IMR-90 (cell line): ENCODE measurements around the gene TNFRSF18. TPM values are rescaled to one million over a fixed set of nuclear protein-coding genes. Genes with fewer than 3 reads are reported as not detected.

Source experiments
- ATAC-seq: fragments of 200-7000 bp; cut with Tn5 transposase; 2 replicates; pipeline ENCODE4 v1.9.1; 2020; ENCODE audit warnings: low read depth, mild to moderate bottlenecking, moderate library complexity
- BruUV-seq: library from RNA; stranded (reverse); fragments of 400-500 nt; replicated peaks from 2 replicates; lab custom pipeline; 2021; lab: Mats Ljungman, UMichigan
- CTCF ChIA-PET: fragments of 300-600 bp; formaldehyde crosslinking; extraction: SDS; loops from one replicate; lab custom pipeline; 2021; ENCODE audit warnings: antibody characterized with exemption; lab: Yijun Ruan, JAX
- POLR2A ChIA-PET: fragments of 300-600 bp; sonication (Branson Sonifier 250); formaldehyde crosslinking; loops from one replicate; lab custom pipeline; 2022; ENCODE audit warnings: antibody characterized with exemption; ENCODE audit not compliant: unreplicated experiment; lab: Charles Lee
- DNase-seq: peaks from one replicate; pipeline ENCODE4 v3.0.0; 2013
- H2AFZ ChIP-seq: replicated peaks from 2 replicates; pipeline ENCODE3; 2013; ENCODE audit warnings: low read length, mild to moderate bottlenecking; ENCODE audit not compliant: poor library complexity
- H2AK5ac ChIP-seq: 2 replicates; pipeline ENCODE4 v1.6.1; 2013; ENCODE audit warnings: low read depth, low read length, inconsistent platforms
- H2AK9ac ChIP-seq: replicated peaks from 2 replicates; pipeline ENCODE3; 2013; ENCODE audit warnings: mild to moderate bottlenecking, low read depth, low read length, moderate library complexity; ENCODE audit not compliant: poor library complexity
- H2BK120ac ChIP-seq: 2 replicates; pipeline ENCODE4 v1.6.1; 2013; ENCODE audit warnings: low read depth, low read length, inconsistent platforms
- H2BK15ac ChIP-seq: 3 replicates; pipeline ENCODE4 v1.6.1; 2013; ENCODE audit warnings: low read depth, low read length, inconsistent platforms
- H2BK20ac ChIP-seq: 2 replicates; pipeline ENCODE4 v1.6.1; 2013; ENCODE audit warnings: low read depth, mild to moderate bottlenecking, inconsistent platforms, low read length, moderate library complexity
- H2BK5ac ChIP-seq: 2 replicates; pipeline ENCODE4 v1.6.1; 2013; ENCODE audit warnings: mild to moderate bottlenecking, low read depth, low read length, inconsistent platforms; ENCODE audit not compliant: poor library complexity, severe bottlenecking
- H3K14ac ChIP-seq: replicated peaks from 2 replicates; pipeline ENCODE4 v1.6.1; 2013; ENCODE audit warnings: low read depth, low read length, inconsistent platforms
- H3K18ac ChIP-seq: 2 replicates; pipeline ENCODE4 v1.6.1; 2013; ENCODE audit warnings: low read depth, low read length, control low read depth
- H3K23ac ChIP-seq: 2 replicates; pipeline ENCODE4 v1.6.1; 2013; ENCODE audit warnings: low read depth, low read length, inconsistent platforms
- H3K27ac ChIP-seq: 2 replicates; pipeline ENCODE4 v1.5.1; 2013; ENCODE audit warnings: mild to moderate bottlenecking, control low read depth, low read length; ENCODE audit not compliant: insufficient read depth
- H3K27me3 ChIP-seq: 2 replicates; pipeline ENCODE4 v1.6.1; 2013; ENCODE audit warnings: low read length; ENCODE audit not compliant: control insufficient read depth, insufficient read depth
- H3K36me3 ChIP-seq: 2 replicates; pipeline ENCODE4 v1.6.1; 2013; ENCODE audit warnings: low read length, mixed read lengths; ENCODE audit not compliant: control insufficient read depth, insufficient read depth
- H3K4ac ChIP-seq: 2 replicates; pipeline ENCODE4 v1.6.1; 2013; ENCODE audit warnings: low read depth, low read length, inconsistent platforms
- H3K4me1 ChIP-seq: 2 replicates; pipeline ENCODE4 v1.6.1; 2013; ENCODE audit warnings: low read length, mixed read lengths; ENCODE audit not compliant: control insufficient read depth, insufficient read depth
- H3K4me2 ChIP-seq: 2 replicates; pipeline ENCODE4 v1.6.1; 2013; ENCODE audit warnings: low read depth, mild to moderate bottlenecking, control low read depth, low read length, moderate library complexity
- H3K4me3 ChIP-seq: 2 replicates; pipeline ENCODE4 v1.5.1; 2013; ENCODE audit warnings: low read depth, mild to moderate bottlenecking, control low read depth, low read length, moderate library complexity; ENCODE audit not compliant: insufficient read depth
- H3K56ac ChIP-seq: 2 replicates; pipeline ENCODE4 v1.6.1; 2013; ENCODE audit warnings: low read length, inconsistent platforms; ENCODE audit not compliant: insufficient read depth; ENCODE audit errors: extremely low read depth
- H3K79me1 ChIP-seq, 2 experiments: 2 replicates each; pipeline ENCODE4 v1.6.1; 2013; ENCODE audit warnings: low read length in 2 of 2, inconsistent platforms in 1 of 2, low read depth in 1 of 2
- H3K9ac ChIP-seq: 2 replicates; pipeline ENCODE4 v1.6.1; 2013; ENCODE audit warnings: low read depth, low read length, control low read depth
- H3K9me1 ChIP-seq: 2 replicates; pipeline ENCODE4 v1.6.1; 2013; ENCODE audit warnings: low read length, inconsistent platforms; ENCODE audit not compliant: insufficient read depth
- H3K9me3 ChIP-seq: 2 replicates; pipeline ENCODE4 v1.6.1; 2013; ENCODE audit warnings: low read length; ENCODE audit not compliant: control insufficient read depth, insufficient read depth
- H4K20me1 ChIP-seq: 2 replicates; pipeline ENCODE4 v1.6.1; 2013; ENCODE audit warnings: low read length, inconsistent platforms; ENCODE audit not compliant: insufficient read depth
- H4K5ac ChIP-seq: 2 replicates; pipeline ENCODE4 v1.6.1; 2013; ENCODE audit warnings: mild to moderate bottlenecking, low read depth, low read length, control low read depth
- H4K8ac ChIP-seq, 2 experiments: 2 replicates each; pipeline ENCODE4 v1.6.1; 2013; ENCODE audit warnings: low read depth in 2 of 2, low read length in 2 of 2, control low read depth in 1 of 2, inconsistent platforms in 1 of 2
- H4K91ac ChIP-seq: 2 replicates; pipeline ENCODE4 v1.6.1; 2013; ENCODE audit warnings: low read depth, low read length, inconsistent platforms; ENCODE audit not compliant: insufficient read depth
- CHD1 ChIP-seq: IDR thresholded peaks from 2 replicates; pipeline ENCODE4 v1.6.1; 2012; ENCODE audit warnings: low read depth, low read length, improper control_type of control experiment
- CTCF ChIP-seq: conservative IDR thresholded peaks from 2 replicates; pipeline ENCODE4 v1.5.1; 2012; ENCODE audit warnings: mild to moderate bottlenecking, low read depth, low read length, improper control_type of control experiment
- ELK1 ChIP-seq: fragments of 150-350 bp; IDR thresholded peaks from 2 replicates; pipeline ENCODE4 v1.6.1; 2016; ENCODE audit warnings: low read depth, mild to moderate bottlenecking, low read length, moderate library complexity, borderline replicate concordance
- FOS ChIP-seq: fragments of 150-350 bp; IDR thresholded peaks from 2 replicates; pipeline ENCODE4 v1.6.1; 2016; ENCODE audit warnings: low read depth, low read length
- MAFK ChIP-seq: IDR thresholded peaks from 2 replicates; pipeline ENCODE4 v1.6.1; 2012; ENCODE audit warnings: low read depth, low read length, improper control_type of control experiment
- MAZ ChIP-seq: IDR thresholded peaks from 2 replicates; pipeline ENCODE4 v1.6.1; 2012; ENCODE audit warnings: low read depth, mild to moderate bottlenecking, low read length, improper control_type of control experiment, moderate library complexity, borderline replicate concordance
- NFE2L2 ChIP-seq: fragments of 150-350 bp; IDR thresholded peaks from 2 replicates; pipeline ENCODE4 v1.6.1; 2016; ENCODE audit warnings: low read depth, mild to moderate bottlenecking, low read length
- POLR2A ChIP-seq: IDR thresholded peaks from 2 replicates; pipeline ENCODE4 v1.6.1; 2012; ENCODE audit warnings: mild to moderate bottlenecking, low read depth, low read length
- RAD21 ChIP-seq: IDR thresholded peaks from 2 replicates; pipeline ENCODE4 v1.6.1; 2012; ENCODE audit warnings: low read length, improper control_type of control experiment
- RCOR1 ChIP-seq: IDR thresholded peaks from 2 replicates; pipeline ENCODE4 v1.6.1; 2012; ENCODE audit warnings: mild to moderate bottlenecking, low read length, improper control_type of control experiment; ENCODE audit not compliant: insufficient replicate concordance
- USF2 ChIP-seq: fragments of 150-350 bp; IDR thresholded peaks from 2 replicates; pipeline ENCODE4 v1.6.1; 2017; ENCODE audit warnings: mild to moderate bottlenecking, antibody characterized with exemption, low read length, low read depth
- WGBS, 2 experiments: methylation state at CpG; one replicate each; pipeline versions ENCODE4 v1.1.5 to v1.1.7; 2013; ENCODE audit warnings: missing lambda C conversion rate in 2 of 2; ENCODE audit not compliant: insufficient read length in 1 of 2; ENCODE audit errors: extremely low coverage in 2 of 2; 5-methylcytosine and 5-hydroxymethylcytosine counted together
- dilution Hi-C: fragments of 300-500 bp; cut with HindIII; formaldehyde crosslinking; loops from one replicate; pipeline ENCODE4 v1.14.3; 2018; ENCODE audit warnings: low sequenced_read_pairs; ENCODE audit not compliant: unreplicated experiment
- in situ Hi-C: fragments of 300-500 bp; cut with MboI; formaldehyde crosslinking; loops from 3 replicates; pipeline ENCODE4 v1.14.3; 2019; ENCODE audit warnings: low sequenced_read_pairs, inconsistent platforms, mixed read lengths
- intact Hi-C: fragments of 100-400 bp; cut with micrococcal nuclease; formaldehyde crosslinking; loops from 2 replicates; pipeline ENCODE4 v1.10.0; 2022
- polyA plus RNA-seq, 3 experiments: library from polyadenylated mRNA; depleted of rRNA; stranded (reverse); fragments of >200 nt; gene quantifications; 2 replicates each; pipeline ENCODE4 v1.2.3, GENCODE V29; 2012; ENCODE audit warnings: low replicate concordance in 1 of 3
- total RNA-seq: library from RNA; depleted of rRNA; stranded (reverse); fragments of >200 nt; gene quantifications from 2 replicates; pipeline ENCODE4 v1.2.3, GENCODE V29; 2012

TNFRSF18 gene
- total and polyA plus RNA-seq, 2 of the 4 experiments (the other 2 are of a cell fraction): 0.18 to 1.0 TPM

GRCh38 chr1:1239614-1240347 lies 33.4 kb upstream of the TNFRSF18 start:
- H3K9ac ChIP-seq: no peak overlapping the region
- no peak overlapping the region for H2BK5ac ChIP-seq
- H3K4me2 ChIP-seq: no peak overlapping the region
- peaks cover 14% of the 10 kb centered on the region for H3K4me1 ChIP-seq
- H3K9me3 ChIP-seq: no peaks in the 10 kb centered on the region
- POLR2A ChIA-PET: no interaction called here
- no peak for TF ChIP-seq FOS
- no peak for TF ChIP-seq CTCF
- no peak for TF ChIP-seq USF2
- no peak for TF ChIP-seq NFE2L2
- TF ChIP-seq MAZ: no peak
- no peak for TF ChIP-seq RAD21
- no peak for TF ChIP-seq CHD1
- no peak for TF ChIP-seq ELK1
- no peak for TF ChIP-seq RCOR1
- no peak for TF ChIP-seq POLR2A
- TF ChIP-seq MAFK: no peak
- peaks cover 0 to 12% of the 10 kb centered on the region in 2 experiments; a peak in 2 of 4 replicates for H3K79me1 ChIP-seq
- WGBS, 2 experiments: 48% methylated on average over 15 of the region's 30 CpGs; no CpG with 5 or more reads in 1 of the 2 experiments
- no peak overlapping the region for H2BK20ac ChIP-seq
- H4K8ac ChIP-seq: no peak overlapping the region
- H3K27ac ChIP-seq: no peak overlapping the region
- peak overlapping the region; percentile 23 for H2AFZ ChIP-seq
- H3K9me1 ChIP-seq: no peaks in the 10 kb centered on the region
- no peak for DNase-seq
- no peak overlapping the region for H3K18ac ChIP-seq
- H4K20me1 ChIP-seq: no peaks in the 10 kb centered on the region
- dilution Hi-C loops: no loop called here
- peaks cover 2% of the 10 kb centered on the region; the same call in 1 of the 2 replicates for H3K36me3 ChIP-seq
- no peak overlapping the region for H3K4me3 ChIP-seq
- no peak overlapping the region for H3K23ac ChIP-seq
- CTCF ChIA-PET: no interaction called here
- intact Hi-C loops: no loop called here
- H2AK9ac ChIP-seq: peak overlapping the region; percentile 5
- no peak overlapping the region for H4K91ac ChIP-seq
- no peak for ATAC-seq
- no peak overlapping the region for H3K4ac ChIP-seq
- H2BK15ac ChIP-seq: no peak overlapping the region
- peak overlapping the region; percentile 16; the same call in 1 of the 2 replicates for H2AK5ac ChIP-seq
- in situ Hi-C loops: no loop called here
- H4K5ac ChIP-seq: no peak overlapping the region
- H3K56ac ChIP-seq: no peak overlapping the region
- no peak overlapping the region for H2BK120ac ChIP-seq
- BruUV-seq: no TSS peak
- H3K14ac ChIP-seq: no peak overlapping the region
- no peaks in the 10 kb centered on the region for H3K27me3 ChIP-seq
